HepG2 (cell line): ENCODE data around the gene RPS6KB2. TPM values are rescaled to one million over a fixed set of nuclear protein-coding genes. Genes with fewer than 3 reads are reported as not detected.

Experiments used
- ATF5 ChIP-seq: sonication (generic); formaldehyde crosslinking; IDR thresholded peaks from 2 replicates; pipeline ENCODE4 v1.4.0; 2020; ENCODE audit warnings: mild to moderate bottlenecking, low read depth, missing genetic modification reagents
- CTCF ChIP-seq: sonication (generic); formaldehyde crosslinking; IDR thresholded peaks from 2 replicates; pipeline ENCODE4 v1.5.0; 2020; ENCODE audit warnings: mild to moderate bottlenecking, missing genetic modification reagents, moderate library complexity
- ISL2 ChIP-seq: sonication (generic); formaldehyde crosslinking; IDR thresholded peaks from 2 replicates; pipeline ENCODE4 v1.5.0; 2020; ENCODE audit warnings: missing genetic modification reagents
- STAG1 ChIP-seq: sonication (generic); formaldehyde crosslinking; IDR thresholded peaks from 2 replicates; pipeline ENCODE4 v1.4.0; 2020; ENCODE audit warnings: missing genetic modification reagents
- ZMYM4 ChIP-seq: sonication (generic); formaldehyde crosslinking; IDR thresholded peaks from 2 replicates; pipeline ENCODE4 v1.8.1; 2023; ENCODE audit warnings: mild to moderate bottlenecking, missing genetic modification reagents
- ZNF263 ChIP-seq: sonication (generic); formaldehyde crosslinking; IDR thresholded peaks from 2 replicates; pipeline ENCODE4 v1.4.0; 2020; ENCODE audit warnings: missing genetic modification reagents
- ZNF281 ChIP-seq: sonication (generic); formaldehyde crosslinking; IDR thresholded peaks from 2 replicates; pipeline ENCODE4 v1.4.0; 2020; ENCODE audit warnings: missing genetic modification reagents, borderline replicate concordance
- ZNF768 ChIP-seq: sonication (generic); formaldehyde crosslinking; IDR thresholded peaks from 2 replicates; pipeline ENCODE4 v1.4.0; 2020; ENCODE audit warnings: missing genetic modification reagents
- polyA plus RNA-seq, 8 experiments: library from polyadenylated mRNA; depleted of rRNA in 3 of 8; stranded (reverse) in 7 of 8; unstranded in 1 of 8; fragments of >200 nt; fragmentation: Illumina TruSeq in 4 of 8; extraction: Trizol in 4 of 8; gene quantifications; 2 replicates each; pipeline versions ENCODE4 v1.2.1 to v1.2.3, GENCODE V29; 2011 to 2016; ENCODE audit warnings: low read depth in 4 of 8, missing spikeins in 1 of 8, mixed read lengths in 1 of 8; ENCODE audit not compliant: insufficient read depth in 1 of 8
- total RNA-seq, 5 experiments: library from RNA; depleted of rRNA; stranded (reverse); fragments of >200 nt; fragmentation: Illumina TruSeq; extraction: Trizol; gene quantifications; 2 replicates each; pipeline ENCODE4 v1.2.3, GENCODE V29; 2016; ENCODE audit warnings: low read depth in 1 of 5

Gene RPS6KB2
- total and polyA plus RNA-seq, 2 of the 13 experiments (the other 11 are each of a cell fraction or from before 2014, with no cell fraction given) = 52.9 to 54.8 TPM

GRCh38 chr11:67406969-67407687 is 21.2 kb upstream of the RPS6KB2 start (continued):
- TF ChIP-seq ZMYM4 (CRISPR knock-in tag) = no peak
- no peak for TF ChIP-seq ZNF281 (CRISPR knock-in tag)
- TF ChIP-seq STAG1 = peak; percentile 45
- TF ChIP-seq CTCF (CRISPR knock-in tag) = peak; percentile 66
- peak; percentile 86 for TF ChIP-seq ZNF263 (CRISPR knock-in tag)
- no peak for TF ChIP-seq ISL2
- 0 out of 2 replicates have a peak, but pooled peaks have one; percentile 12 for TF ChIP-seq ZNF768
- TF ChIP-seq ATF5 = no peak
- TF ChIP-seq, all 625 proteins: peak for 9
